NCI-H1930 (cell line): ENCODE results near the gene NXPH3.
"Not testable (repeated sequence)": the region's sequence is repeated elsewhere in the genome, so short reads cannot be mapped to it uniquely, and the experiment has no call there.

Experiments used
- DNase-seq, 2 experiments: peaks; one replicate each; lab custom pipeline; 2025; lab: John Stamatoyannopoulos, UW

Gene NXPH3

GRCh38 chr17:49554694-49555494 lies 20.8 kb upstream of the NXPH3 start:
- DNase-seq = no peak

GRCh38 chr17:49555495-49556222 lies 20.0 kb upstream of the NXPH3 start:
- DNase-seq = no peak

GRCh38 chr17:49556223-49556943 lies 19.3 kb upstream of the NXPH3 start:
- peak; percentile 48 to 64 for DNase-seq

DNA sequence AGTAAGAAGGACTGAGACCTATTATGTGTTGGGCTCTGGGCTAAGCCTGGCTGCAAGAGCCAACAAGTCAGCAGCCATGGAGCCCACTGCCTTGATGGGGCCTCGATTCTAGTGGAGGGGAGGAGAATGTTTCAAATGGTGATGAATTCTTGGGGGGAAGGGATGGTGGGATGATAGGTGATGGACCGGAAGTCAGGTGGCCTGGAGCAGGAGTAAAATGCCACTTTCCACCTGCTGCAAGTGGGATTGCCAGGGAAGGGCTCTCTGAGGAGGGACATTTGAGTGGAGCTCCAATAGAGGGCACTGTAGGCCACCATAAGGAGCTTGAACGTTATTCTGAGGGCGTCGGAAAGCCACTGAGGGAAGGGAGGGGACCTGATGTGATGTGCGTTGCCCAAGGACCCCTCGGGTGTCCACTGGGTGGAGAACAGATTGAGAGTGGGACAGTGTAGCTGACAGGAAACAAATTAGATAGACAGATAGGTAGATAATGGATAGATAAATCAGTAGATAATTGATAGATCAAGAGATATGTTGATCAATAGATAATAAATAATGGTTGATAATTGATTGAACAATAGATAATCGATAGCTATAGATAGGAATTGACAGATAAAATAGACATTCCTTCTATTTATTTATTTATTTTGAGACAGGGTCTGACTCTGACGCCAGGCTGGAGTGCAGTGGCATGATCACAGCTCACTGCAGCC lies 18.2 kb upstream of the NXPH3 start:
- peak; percentile 29 to 48 for DNase-seq

DNA sequence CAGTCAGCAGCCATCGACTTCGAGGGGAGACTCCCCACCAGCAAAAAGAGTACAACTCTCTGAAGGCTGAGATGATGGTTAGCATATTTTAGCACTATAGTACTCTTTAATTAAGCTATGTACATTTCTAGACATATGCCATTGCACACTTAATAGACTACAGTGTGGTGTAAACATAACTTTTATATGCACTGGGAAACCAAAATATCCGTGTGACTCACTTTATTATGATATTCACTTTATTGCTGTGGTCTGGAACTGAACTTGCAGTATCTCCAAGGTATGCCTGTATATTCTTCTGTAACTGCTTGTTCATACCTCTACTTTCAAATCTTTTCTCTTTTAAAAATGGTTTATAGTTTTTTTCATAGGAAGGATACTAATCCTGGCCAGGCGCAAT lies 11.0 kb upstream of the NXPH3 start:
- no peak for DNase-seq

- no peak for DNase-seq
Measured at GRCh38 chr17:49565948-49566491, 9.7 kb upstream of the NXPH3 start.

GRCh38 chr17:49566668-49567071 lies 9.0 kb upstream of the NXPH3 start:
- DNase-seq = no peak

- DNase-seq = no peak
Measured at GRCh38 chr17:49567104-49567521, 8.6 kb upstream of the NXPH3 start.

DNA sequence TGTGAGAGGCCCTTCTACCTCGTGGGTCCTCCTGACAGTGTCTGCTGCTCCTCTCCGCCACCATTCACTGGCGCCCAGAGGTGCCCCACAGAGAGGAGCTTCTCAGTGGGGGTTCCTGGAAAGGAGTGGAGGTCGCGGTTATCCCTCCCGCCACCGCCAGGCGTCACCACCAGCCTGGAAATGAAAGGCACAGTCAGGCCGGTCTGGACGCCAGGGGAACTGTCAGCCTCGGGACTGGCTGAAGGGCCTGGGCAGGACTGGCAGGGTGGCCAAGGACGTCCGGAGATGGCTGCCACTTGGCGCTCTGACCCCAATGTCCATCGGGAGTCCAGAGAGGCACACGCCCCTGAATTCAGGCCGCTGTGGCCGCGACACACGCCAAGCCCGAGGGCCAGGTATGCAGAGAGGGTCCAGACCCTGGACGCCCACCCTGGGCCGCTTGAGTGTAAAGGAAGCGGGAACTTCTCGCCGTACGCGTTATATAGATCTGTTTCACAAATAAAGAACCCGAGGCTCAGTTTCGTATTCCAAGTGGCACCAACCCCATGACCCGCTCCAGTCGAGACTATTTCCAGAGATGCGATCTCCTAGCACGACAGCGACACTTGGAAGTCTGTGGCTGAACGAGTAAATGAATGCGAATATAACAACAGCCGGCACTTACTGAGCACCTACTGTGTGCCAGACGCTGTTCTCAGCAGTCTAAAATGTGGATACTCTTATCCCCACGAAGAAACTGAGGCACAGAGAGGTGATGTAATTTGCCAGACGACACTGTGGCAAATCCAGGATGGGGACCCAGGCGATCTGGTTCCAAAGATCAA lies 7.6 kb upstream of the NXPH3 start:
- peak; percentile 56 to 69 for DNase-seq

DNA sequence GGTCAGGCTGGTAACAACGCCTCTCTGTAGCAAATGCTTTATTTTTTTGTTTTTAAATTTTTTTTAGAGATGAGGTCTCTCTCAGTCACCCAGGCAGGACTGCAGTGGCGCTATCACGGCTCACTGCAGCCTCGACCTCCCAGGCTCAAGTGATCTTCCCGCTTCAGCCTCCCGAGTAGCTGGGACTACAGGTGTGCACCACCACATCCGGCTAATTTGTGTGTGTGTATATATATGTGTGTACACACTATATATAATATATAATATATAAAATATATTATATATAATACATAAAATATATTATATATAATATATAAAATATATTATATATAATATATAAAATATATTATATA lies 7.0 kb upstream of the NXPH3 start:
- DNase-seq = not testable (repeated sequence)

DNA sequence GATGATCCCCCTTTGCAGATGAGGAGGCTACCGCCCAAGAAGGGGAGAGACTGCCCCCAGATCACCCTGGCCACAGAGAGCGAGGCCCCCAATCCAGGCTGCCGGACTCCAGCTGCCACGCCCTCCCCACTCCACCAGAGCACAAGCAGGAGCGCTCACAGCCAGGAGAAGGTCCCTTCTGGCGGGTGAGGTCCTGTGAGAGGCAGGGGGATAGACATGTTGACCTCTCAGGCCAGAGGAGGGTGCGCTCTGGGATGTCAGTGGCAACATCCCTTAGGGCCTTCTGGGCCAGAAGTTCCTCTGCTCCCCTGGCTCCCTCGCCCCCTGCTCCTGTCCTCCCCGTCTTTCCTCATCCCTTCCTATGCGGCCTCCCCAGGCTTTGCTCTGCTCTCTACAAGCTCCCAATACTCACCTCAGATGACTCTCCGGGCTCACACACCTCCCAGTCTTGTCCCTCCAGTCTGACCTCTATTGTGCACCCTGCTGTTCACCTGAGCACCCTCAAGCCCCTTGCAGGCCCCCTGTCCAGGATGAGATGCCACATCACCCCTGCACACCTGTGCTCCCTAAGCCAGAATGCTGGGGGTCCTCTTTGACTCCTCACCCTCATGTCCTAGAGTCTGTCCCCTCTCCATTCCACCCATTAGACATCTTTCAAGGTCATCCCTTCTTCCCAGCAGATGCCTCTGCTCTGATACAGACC lies 5.0 kb upstream of the NXPH3 start:
- no peak for DNase-seq

- no peak for DNase-seq
Measured at GRCh38 chr17:49571283-49571682, 4.4 kb upstream of the NXPH3 start.

- no peak for DNase-seq
Measured at GRCh38 chr17:49571764-49572163, 3.9 kb upstream of the NXPH3 start.

DNA sequence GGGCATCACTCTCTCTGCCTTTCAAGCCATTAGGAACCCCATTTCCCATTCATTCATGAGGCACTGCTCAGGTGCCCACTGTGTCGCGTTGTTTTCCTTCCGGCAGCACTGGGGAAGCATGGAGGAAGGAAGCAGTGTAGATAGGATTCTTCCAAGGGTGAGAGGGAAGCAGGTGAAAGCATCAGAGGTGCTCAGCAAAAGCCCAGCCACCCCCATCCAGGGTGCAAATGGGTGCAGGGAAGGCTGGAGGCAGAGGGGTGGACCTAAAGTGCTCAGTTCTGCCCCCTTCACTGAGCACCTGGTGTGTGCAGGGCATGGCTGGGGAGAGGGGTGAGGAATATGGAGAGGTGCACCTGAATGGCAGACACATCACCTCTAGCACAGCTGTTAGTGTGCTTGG lies 3.4 kb upstream of the NXPH3 start:
- DNase-seq = no peak

DNA sequence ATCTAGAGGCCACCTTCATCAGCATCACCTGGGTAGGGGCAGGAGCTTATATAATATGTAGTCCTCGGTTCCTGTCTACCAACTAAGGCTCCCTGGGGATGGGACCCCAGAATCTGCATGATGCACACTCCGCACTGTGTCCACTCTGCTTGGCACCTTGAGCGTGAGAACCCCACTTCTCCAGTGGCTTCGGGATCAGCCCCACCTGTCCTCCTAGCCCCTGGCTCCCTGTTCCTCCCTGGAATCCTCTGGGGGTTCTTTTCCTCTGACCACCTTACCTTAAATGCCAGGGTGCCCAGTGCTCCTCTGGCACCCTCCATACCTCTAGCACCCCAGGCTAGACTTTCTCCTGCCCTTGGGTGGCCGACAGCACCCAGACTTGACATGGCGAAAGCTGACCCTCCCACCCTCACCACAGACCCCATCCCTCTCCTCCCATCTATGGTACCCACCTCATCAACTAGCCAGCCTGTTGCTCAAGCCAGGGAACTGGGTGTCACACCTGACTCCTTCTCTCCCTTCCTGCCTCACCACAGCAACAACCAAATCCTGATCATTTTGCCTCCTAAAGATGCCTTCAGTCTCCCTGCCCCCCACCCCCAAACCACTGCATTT lies 2.8 kb upstream of the NXPH3 start:
- DNase-seq = no peak

DNA sequence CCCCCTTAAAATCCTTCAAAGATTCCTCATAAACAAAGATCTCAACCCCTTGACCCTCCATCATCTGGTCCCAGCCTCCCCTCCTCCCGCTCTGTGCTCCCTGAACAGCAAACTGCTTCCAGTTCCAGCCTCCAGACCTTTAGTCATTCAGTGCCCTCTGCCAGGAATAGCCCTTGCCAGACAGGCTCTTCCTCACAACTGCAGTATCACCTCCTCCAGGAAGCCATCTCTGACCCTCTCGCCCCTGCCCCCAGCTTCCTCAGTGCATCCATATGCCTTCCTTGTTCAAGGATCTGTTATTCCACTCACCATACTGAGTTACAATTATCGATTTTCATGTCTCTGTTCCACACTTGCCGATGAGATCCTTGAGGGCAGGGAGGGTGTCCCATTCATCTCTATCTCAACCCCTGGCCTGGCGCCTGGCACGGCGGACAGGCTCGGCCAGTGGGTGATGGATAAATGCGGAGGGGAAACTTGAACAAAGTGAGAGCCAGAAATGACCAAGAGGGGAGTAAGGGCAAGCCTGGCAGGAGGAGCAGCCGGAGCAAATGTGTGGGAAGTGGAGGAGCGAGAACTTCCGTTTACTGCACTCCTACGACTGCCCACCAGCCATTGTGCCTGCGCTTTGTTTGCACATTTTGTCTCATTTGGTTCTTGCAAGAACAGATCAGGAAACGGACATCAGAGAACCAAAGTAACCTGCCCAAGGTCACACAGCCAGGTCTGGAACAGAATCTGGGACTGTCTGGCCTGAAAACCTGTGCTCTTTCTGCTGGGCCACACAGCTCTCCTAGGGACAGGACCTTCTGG lies 2.0 kb upstream of the NXPH3 start:
- no peak for DNase-seq

DNA sequence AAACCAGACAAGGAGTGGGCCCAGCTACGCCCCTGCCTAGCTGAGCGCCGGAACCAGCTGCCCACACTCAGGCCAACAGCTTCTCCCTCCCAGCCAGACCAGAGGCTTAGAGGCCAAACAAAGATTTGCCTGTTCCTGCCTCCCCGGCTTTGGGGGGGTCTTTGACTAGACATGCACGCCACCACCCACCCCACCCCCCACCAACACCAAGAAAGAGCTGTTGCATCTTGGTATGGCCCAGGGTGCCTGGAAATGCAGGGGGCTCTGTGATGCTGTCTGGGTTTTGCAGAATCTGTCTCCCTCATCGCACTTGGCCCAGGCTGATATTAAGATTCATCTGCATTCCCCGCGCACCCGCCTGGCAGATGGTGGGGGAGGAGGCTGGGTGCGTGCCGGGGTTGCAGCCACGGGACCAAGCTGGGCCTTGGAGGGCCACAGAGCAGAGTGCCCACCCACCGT lies 1.3 kb upstream of the NXPH3 start:
- DNase-seq = no peak

DNA sequence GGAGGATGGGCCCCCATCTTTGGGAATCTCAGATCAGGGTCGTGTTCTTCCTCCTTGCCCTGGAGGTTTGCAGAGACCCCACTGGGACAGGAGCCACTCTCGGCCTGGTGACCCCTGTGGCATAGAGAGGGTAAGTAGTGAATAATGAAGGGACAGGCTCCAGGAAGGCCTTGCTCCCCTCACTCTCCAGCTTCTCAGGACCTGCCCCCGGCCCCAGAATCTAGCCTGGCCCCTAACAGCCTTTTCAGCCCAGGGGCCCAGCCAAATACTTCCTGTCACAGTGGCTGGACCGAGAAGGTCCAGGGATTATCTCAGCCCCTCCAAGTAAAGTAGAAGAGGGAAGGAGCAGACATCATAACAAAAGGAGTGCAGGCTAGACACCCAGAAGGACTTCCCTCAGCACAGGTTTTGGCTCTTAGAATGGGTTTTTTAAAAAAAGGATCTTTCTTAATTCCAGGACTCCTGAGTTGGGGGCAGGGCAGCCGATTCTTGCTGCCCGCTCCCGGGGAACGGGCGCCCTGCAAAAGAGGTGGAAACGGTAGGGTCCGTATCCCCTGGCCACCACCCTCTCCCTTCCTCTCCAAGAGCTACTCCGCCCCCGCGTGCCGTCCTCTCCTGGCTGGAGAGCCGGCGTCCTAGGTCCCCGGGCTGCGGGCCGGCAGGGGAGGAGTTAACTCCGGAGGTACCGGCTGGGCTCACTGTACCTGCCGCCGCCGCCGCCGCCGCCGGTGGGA lies 559 bp upstream of the NXPH3 start:
- DNase-seq = no peak
